Measurements from ENCODE around the gene SETBP1.
"Not testable (repeated sequence)": the region's sequence is repeated elsewhere in the genome, so short reads cannot be mapped to it uniquely, and the experiment has no call there.

Gene SETBP1

DNA sequence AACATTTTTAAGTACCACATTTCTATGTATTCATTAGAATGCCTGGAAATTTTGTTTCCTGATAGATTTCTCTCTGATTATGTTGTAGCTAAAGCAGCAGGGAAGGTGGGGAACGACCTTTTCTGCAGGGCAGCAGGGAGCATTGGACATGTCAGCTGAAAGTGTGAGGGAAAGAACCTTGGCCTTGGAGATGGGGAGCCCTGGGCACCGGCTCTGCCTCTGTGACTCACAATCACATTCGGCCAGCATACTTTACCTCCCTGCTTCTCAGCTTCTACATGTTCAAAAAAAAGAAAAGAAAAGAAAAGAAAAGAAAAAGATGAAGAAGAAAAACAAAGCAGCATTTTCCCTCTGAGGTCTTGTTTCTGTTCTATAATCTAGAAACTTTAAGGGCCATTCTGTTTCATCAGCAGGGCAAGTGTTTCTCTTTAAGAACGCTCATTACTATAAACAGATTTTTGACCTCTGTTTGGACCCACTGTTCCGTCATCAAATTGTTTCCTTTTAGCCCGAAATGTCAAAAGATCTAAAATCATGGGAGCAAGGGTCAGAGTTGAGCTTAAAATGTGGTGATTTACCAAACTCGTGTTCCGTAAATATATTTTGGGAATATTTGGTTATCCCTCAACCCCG is 27.9 kb downstream of the SETBP1 start:
- DNase-seq, result no peak

DNA sequence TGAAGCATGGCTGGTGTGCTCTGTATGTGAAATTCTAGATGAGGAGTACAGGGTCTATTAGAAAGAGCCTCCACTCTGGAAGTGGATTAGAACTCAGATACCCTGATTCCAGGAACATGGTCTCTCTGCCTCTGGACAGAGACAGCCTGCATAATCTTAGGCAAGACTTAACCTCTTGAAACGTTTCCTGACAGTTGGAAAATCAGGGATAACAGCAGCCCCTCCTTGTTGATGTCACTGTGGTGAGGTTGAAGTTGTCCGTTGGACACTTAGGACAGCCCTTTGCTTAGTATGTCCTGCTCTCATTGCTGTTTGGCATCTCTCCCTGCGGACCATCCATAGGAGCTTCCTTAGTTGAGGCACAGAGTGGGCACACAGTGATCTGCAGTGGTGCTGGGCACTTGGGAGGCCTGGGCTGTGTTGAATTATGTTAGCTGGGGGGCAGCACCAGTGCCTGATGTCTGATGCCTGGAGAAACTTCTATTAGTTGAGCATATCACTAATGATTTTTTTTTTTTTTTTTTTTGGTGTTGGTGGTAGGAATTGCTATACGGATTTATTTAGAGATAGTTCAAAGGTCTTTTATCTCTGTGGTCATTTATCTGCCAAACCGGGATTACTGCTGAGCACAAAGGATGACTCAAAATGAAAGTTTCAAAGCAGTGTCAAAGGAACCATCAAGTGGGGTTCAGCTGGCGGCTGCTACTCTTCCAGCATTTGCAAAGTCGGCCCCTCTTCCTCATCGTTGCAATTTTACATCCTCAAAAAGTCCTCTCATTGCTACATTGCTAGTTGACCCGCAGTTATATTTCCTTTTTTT is 28.8 kb downstream of the SETBP1 start:
- DNase-seq, result no peak

DNA sequence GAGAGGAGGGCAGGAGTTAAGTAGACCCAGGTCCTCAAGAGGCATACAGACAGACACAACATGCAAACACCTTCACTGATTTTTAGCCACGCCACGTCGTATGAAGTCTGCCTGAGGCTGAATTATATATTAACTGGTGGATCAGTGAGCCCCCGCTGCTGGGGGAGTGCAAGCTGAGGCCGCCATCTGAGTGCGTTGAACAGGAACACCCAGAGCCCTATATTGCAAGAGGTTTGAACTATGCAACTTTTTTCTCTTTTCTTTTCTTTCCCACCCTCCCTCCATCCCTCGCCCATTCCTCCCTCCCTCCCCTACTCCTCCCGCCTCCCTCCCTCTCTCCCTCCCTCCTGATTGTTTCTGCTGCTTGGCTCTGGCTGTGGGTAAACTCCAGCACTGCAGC is 30.2 kb downstream of the SETBP1 start:
- DNase-seq, result no peak

DNA sequence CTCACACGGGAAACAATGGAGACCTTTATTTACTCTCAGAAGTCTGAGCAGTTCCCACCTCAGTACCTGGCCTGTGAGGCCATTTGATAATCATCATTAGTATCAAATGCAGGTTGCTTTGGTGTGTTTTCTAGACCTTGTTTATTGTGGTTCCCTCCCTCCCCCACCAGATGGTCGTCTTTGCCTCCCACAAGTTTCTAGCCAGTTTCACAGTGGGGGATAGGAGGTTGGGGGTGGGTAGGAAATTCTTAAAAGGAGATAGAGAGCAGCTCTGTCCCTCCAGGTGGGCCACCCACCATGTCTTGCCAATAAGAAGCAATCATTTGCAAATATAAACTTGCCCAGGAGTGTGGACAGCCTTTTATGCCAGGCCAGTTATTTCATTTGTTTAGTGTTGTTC is 31.3 kb downstream of the SETBP1 start:
- DNase-seq, result no peak

DNA sequence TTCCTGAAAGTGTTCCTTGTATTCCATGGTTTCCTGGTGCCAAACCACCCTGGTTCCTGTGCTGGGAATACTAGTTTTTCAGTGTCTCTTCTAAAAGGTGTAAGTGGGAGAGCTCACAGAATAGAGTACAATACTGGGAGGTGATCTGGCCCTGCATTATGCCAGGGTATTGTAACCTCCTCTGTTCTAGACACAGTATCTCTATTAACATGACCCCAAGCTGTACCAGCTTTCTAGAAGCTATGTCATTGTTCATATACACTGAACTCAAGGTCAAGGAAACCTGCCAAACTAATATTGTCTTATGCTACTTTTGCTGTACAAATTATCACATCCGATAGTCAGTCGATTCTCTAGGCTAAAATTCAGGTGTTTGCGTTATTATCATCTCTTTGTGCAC is 32.7 kb downstream of the SETBP1 start:
- no peak for DNase-seq

DNA sequence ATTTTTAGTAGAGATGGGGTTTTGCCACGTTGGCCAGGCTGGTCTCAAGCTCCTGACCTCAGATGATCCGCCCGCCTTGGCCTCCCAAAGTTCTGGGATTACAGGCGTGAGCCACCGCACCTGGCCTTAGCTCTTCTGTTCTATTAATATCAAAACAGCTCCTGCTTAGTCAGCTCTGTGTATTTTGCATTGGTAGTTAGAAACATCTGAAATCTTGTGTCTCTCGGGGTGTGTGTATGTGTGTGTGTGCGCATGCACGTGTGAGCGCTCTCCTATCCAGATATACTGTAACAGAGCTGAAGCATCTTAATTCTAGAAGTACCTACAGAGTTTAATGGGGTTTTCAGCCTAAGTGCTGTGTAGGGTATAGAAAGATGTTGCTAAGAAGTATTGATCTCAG is 33.7 kb downstream of the SETBP1 start:
- no peak for DNase-seq

DNA sequence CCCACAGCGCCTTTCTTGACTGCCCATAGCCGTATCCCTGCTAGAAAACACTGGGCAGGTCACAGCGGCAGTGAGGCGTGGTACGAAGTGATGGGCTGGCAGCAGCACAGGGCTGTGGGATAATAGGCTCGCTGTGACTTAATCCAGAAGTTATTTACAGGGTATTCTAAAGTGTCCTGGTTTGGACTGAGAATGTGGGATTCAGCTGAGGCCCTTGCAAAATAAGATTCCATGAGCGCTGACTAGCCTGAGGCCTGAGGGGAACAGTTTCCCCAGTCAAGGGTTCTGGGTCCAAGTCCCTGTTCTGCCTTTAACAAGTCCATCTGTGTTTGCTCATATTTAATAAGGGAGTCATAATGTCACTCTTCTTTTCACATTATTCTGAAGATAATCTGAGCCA is 34.6 kb downstream of the SETBP1 start:
- DNase-seq, result no peak

DNA sequence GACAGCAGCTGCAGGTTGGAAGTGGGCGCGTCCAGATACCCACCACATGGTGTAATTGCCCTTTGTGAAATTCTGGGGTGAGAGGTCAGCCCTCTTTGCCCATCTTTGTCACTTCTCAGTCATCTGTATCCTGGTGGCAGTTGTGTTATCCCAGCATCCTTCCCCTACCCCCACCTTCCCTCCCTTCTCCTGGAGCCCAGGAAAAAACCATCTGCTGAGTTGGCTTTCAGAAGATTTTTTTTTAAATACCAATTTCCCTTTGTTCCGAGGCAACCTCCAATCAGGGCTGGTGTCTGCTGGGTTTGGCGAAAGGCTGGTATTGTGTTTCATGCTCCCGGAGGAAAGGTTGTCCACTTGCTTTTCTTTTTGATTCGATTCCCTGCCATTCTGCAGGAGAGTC is 35.2 kb downstream of the SETBP1 start:
- DNase-seq, result no peak

DNA sequence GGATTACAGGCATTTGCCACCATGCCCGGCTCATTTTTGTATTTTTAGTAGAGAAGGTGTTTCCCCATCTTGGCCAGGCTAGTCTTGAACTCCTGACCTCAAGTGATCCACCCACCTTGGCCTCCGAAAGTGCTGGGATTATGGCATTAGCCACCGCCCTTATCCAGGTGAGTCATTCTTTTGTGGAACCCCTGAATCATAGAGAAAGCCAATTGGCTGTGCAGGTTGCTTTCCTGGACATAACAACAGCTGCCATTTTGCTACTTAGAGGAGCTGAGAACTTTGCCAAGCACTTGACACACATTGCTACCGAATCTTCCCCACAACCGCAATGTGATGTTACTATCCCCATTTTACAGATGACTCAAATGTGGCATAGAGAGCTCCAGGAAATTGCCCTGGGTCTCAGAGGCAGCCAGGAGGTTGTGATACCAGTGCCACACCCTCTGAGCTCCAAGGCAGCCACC is 36.0 kb downstream of the SETBP1 start:
- DNase-seq, result no peak

DNA sequence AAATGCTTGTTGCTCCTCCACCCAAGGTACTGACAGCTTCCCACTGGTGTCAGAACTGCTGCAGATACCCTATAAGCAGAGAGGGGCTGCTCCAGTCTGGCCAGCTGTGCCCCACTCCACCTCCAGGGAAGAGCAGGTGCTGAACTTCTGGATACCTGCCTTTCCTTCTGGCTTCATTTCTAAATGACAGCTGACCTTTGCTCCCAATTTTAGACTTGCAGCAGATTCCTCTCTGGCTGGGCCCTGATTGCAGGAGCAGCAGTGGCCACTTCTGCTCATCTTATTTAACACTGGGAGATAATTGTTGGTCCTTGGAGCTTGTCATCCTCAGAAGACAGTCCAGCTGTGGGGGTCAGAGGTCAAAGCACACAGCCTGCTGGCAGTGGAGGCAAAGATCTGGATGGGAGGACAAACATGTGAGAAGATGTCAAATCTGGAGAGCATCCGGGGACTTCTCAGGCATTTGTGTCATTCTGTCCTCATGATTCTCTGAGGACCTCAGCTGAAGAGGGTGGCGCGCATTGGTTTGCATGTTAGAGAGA is 38.9 kb downstream of the SETBP1 start:
- no peak for DNase-seq

DNA sequence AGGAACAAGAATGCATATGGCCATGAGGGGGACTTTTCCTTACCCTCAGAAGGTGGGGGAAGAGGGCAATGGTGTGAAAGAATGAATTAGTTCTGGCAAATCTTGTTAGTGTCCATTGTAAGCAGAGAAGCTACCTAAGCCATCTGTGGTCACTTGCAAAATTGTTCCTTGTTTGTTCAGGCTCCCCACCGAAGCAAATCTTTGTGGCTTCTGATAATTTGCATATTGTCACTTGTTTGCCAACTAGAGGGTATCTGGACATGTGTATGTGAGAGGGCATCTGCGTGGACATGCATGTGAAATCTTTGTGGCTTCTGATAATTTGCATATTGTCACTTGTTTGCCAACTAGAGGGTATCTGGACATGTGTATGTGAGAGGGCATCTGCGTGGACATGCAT is 41.1 kb downstream of the SETBP1 start:
- DNase-seq, result not testable (repeated sequence)

DNA sequence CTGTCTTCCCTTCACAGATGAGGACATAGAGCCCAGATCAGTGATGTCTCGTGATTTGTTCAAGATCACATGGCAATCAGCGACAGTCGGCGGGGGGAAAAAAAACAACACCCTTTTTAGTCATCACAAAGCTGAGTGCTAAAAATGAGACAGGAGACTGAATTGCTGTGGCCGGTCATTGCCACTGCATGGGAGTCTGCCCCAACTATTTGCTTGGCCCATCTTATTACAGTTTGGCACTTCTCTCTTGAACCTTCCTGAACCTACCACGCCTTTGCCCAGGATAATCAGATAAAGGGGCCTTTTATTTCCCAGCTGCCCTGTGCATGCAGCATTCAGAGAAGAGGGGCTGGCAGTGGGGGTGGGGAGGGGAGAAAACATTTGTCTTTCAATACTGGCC is 42.7 kb downstream of the SETBP1 start:
- DNase-seq, result no peak

DNA sequence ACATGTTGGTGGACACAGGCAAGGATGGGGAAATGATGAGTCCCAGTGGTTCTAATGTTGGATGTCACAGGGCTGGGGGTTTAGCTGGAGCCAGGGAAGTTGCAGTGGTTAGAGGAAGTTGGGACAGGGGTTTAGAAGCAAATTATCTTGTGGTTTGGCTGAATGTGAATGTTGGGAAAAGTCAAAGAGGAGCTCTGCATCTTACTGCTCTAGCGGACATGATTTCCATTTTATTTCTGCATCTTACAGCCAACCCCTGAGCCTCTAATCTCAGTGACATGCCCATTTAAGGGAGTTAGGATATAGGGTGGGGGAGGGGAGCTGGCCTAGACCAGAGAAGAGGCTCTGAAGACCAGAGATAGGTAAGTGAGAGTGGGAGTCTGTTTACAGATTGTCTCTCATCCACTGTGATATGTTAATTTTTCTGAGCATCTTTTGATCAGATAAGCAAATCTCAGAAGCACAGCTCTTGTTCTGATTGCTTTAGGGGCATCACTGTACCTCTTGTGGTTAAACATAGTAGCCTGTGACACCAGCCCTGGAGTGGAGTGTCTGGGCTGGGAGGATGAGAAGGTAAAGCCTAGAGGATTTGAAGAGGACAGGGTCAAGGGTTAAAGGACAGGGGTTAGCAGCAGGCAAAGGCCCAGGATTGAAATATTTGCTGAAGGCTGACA is 43.6 kb downstream of the SETBP1 start:
- no peak for DNase-seq

DNA sequence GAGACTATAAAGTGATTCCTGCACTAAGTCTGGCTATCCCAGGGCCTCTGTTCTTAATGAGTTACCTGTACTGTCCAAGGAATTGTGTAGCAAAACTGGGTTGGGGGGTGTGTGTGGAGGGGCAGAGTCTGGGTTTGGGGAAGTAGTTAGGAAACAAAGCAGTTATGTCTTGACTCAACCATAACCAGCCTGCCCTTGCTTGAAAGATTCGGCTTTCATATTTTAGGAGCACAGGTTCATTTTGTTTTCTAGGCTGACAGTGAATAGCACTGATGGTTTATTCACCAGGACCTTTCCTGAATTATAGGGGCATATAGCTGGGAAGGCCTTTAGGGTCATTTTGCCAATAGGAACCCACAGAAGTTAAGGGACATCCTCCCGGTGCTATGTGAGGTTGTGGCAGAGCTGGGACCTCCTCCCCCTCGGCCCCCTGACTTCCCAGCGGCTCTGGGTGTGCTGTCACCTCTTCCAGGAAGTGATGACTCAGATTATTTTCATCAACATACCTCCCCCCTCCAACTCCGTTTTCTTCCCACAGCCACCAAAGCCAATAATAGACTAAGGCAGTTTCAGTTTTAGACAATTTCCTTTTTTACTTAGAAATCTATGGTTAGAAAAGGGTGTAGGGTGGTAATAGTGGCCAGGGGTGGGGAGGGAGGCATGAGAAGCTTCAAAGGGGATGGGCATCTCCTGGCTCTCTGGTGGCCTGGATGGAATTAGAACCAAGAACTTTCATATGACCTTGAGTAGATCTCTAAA is 44.8 kb downstream of the SETBP1 start:
- DNase-seq, result no peak

DNA sequence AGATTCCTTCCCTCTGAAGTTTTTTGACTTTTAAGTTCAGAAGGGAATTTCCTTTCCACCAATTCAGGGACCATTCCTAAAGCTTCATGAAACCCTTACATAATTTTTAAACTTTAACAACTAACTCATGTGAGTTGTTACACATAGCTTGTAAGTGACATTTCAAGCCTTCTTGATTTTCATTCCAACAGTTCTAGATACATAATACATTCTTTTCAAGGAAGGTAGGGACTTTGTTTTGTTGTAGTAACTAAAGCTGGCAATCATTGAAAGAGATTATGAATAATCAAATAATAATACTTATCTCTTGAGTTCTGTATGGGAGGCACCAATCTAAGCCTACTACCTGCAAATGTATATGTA is 45.4 kb downstream of the SETBP1 start:
- DNase-seq, result no peak

DNA sequence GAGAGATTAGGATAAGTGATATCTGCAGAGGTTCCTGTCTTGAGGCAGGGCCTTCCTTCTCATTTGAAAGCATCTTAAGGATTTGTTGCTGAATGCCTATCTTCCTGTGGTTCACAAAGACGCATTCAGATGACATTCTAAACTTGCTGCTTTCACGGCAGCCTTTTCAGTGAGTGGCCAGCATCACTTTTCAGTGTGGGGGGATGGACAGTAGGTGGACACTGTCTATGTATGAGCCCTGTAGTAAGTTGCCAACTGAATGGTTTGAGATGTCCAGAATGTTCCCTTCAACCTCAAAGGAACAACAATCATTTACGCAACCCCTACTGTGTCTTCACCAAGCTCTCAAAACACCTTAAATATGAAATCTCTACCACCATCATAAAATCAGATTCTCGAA is 46.6 kb downstream of the SETBP1 start:
- no peak for DNase-seq

DNA sequence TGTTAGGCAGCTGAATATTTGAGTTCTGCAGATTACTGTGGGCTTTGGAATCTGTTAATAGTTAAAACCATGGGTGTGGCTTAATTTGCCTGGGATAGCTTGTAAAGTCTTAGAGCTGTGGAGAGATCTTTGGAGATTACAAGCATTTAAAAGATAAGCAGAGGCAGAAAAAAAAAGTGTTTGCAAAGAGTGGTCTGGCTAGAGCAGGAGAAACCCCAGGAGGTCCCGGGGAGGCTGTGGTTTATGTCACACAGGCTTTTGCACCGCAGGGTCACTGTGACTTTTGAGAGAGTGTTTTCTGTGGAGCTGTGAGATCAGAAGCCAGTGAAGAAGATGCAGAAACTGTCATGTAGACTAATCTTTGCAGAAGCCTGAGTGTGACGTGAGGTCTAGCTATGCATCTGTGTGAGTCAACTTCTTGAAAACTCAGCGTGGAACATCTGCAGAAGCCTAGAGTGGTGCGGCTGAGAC is 49.0 kb downstream of the SETBP1 start:
- DNase-seq, result no peak

DNA sequence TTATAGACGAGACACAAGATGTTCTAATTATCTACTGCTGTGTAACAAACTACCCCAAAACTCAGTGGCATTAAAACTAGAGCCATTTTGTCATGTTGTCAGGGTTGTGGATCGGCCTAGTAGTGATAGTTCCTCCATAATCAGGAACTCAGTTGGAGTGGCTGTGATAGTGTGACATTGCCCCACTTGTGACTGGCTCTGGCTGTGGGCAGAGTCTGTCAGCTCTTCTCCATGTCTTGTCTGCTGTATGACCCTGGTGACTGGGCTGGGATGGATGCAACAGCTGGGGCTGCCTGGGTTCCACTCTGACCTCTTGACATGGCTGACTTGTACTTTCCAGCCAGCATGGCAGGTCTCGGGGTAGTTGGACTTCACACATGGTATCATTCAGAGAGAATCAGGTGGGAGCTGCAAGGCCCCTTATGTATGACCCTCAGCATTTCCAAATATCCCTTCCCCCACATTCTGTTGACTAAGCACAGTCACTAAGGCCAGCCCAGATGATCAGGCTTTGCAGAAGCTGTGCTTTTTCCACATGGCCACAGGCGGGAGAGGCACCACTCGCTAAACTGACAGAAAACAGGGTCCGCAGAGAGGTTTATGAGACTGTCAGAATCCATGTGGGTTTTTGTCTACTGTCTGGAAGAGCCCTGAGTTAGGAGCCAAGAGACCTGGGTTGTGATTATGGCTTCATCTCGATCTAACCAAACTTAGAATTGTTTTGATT is 50.3 kb downstream of the SETBP1 start:
- no peak for DNase-seq

DNA sequence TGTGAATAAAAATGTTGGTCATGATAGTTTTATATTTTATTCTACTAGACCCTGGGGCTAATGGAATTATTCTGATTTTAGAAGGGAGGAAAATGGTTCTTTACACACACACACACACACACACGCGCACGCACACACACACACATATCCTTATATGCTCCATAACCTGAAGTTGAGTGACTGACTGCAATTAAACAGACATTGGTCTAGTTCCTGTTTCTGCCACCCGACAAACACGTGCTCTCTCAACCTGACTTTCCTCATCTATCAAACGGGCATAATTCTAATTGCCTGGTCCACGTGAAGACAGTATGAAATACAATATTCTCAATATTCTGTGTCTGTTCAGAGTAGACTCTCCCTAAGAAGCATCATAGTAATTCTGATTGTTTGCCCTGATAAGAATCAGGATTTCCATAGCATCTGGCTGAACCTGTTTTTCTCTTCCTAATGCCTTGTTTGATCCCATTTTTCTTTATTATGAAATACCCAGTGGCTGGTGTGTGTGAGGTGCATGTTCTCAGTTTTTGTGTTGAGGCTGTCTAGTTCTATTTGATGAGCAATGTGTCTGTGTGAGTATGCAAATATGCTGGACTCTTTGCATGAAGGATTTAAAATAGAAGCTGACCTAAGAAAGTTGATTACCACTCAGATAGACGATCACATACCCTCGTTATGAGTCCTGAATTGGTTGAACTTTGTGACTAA is 51.0 kb downstream of the SETBP1 start:
- DNase-seq, result no peak

DNA sequence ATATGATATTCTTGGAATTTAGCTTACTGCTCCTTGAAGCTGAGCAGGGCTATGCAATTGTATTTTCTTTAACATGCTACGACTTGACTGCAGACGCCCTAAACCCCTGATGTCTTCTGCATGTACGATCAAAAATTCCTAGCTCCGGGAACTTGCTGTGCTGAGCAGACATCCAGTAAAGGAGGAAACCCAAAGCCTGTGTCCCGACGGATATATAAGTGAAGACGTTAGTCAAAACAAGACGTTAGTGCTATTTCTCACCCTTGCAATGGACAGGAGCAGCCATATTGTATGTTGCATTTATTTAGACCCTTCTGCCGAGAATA is 51.5 kb downstream of the SETBP1 start:
- DNase-seq, result no peak

DNA sequence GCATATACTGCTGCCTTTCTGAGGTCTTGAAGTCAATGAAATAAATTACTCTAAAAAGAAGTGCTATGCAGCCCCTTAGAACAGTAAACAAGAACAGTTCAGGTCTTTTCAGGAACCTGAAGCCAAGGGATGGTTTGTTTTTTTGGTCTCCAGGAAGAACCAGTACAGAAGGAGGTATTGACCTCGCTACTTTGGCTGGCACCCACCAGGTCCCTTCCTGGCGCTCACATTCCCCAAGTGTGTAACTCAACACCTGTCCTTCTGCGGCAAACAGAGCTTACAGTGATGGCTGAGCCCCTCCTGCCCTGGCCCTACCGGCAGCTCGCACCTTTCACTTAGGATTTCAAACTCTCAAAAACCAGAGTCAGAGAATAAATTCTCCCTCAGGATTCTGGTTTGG is 51.9 kb downstream of the SETBP1 start:
- no peak for DNase-seq

All from GOT3 (cell line).